ENCODE measurements around the gene MAF. TPM values are rescaled to one million over a fixed set of nuclear protein-coding genes. Genes with fewer than 3 reads are reported as not detected.

The MAF gene
- total RNA-seq, 1 experiment from 2014 or later = not detected

DNA sequence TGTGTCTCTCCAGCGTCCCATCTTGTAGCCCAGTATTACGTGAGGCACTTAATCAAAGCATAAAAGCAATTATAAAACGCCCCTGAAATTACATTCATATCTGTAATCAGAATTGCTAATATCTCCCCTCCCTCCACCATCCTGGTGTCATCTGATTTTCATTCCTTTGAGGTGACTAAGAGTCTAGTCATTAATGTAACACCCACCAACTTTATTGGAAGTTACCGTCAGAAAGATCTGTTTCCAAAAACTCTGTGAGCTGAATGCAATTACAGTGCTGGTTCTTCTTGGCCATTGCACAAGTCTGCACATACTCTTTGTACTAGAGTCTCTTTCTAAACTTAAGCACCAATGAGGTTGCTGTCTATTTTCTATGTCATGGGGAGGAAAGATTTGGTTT is 12.5 kb upstream of the MAF start:
- Histone ChIP-seq H3K4me1 (replicated peaks; ENCODE audit: insufficient read depth) (no peaks in the 10 kb centered on the region), H2AFZ (no peak overlapping the region), H3K27me3 (ENCODE audit: insufficient read depth, low read depth) (peaks cover 12% of the 10 kb centered on the region; the same call in 1 of the 2 replicates), H3K4me2 (no peak overlapping the region), H3K79me2 (ENCODE audit: low read depth) (no peaks in the 10 kb centered on the region), H3K27ac (no peak overlapping the region), H3K9me3 (ENCODE audit: insufficient read depth, low read depth) (no peaks in the 10 kb centered on the region), H3K4me3 (no peak overlapping the region), H4K20me1 (ENCODE audit: insufficient read depth) (no peaks in the 10 kb centered on the region), H3K36me3 (ENCODE audit: low read depth) (no peaks in the 10 kb centered on the region), H3F3A (ENCODE audit: insufficient read depth, low read depth) (no peaks in the 10 kb centered on the region), H3K9me2 (ENCODE audit: insufficient read depth) (no peaks in the 10 kb centered on the region)
- CTCF ChIA-PET = no interaction called here
- no TSS peak for BruUV-seq (replicated peaks)
- TF ChIP-seq EZH2 (IDR thresholded peaks at IDR 0.05; ENCODE audit: low read depth) (no peak), CTCF (conservative IDR thresholded peaks at IDR 0.05) (no peak)
- no peak for DNase-seq
- POLR2A ChIA-PET (ENCODE audit: unreplicated experiment) = no interaction called here
- intact Hi-C loops (cut with micrococcal nuclease; ENCODE audit: unreplicated experiment) = no loop called here

DNA sequence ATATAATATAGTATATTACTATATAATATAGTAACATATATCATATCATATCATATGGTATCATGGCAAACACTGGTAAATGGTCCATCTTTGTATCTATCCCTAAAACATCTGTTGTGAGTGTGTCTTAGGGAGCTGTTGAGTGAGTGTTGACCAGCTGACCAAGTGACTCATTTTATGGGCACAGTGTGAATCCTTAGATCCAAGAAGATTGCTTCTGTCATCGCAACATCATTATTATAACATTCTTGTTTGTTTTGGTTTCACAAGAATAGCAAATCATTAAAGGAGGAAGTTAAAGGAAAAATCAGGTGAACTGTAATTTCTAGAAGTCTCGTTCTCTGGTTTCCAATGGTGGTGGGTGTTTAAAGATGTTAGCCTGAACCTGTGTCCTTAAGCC is 11.7 kb upstream of the MAF start:
- H3K4me3 ChIP-seq = no peak overlapping the region
- H3K36me3 ChIP-seq (ENCODE audit: low read depth) = no peaks in the 10 kb centered on the region
- DNase-seq = no peak
- H3K9me3 ChIP-seq (ENCODE audit: insufficient read depth, low read depth) = no peaks in the 10 kb centered on the region
- H3K9me2 ChIP-seq (ENCODE audit: insufficient read depth) = no peaks in the 10 kb centered on the region
- no peaks in the 10 kb centered on the region for H4K20me1 ChIP-seq (ENCODE audit: insufficient read depth)
- no peak overlapping the region for H3K4me2 ChIP-seq
- no TSS peak for BruUV-seq (replicated peaks)
- H3K79me2 ChIP-seq (ENCODE audit: low read depth) = no peaks in the 10 kb centered on the region
- H3K27me3 ChIP-seq (ENCODE audit: insufficient read depth, low read depth) = peaks cover 20% of the 10 kb centered on the region; the same call in 1 of the 2 replicates
- intact Hi-C loops (cut with micrococcal nuclease; ENCODE audit: unreplicated experiment) = no loop called here
- TF ChIP-seq CTCF (conservative IDR thresholded peaks at IDR 0.05) (no peak), EZH2 (IDR thresholded peaks at IDR 0.05; ENCODE audit: low read depth) (no peak)
- CTCF ChIA-PET = no interaction called here
- no peaks in the 10 kb centered on the region for H3F3A ChIP-seq (ENCODE audit: insufficient read depth, low read depth)
- H2AFZ ChIP-seq = no peak overlapping the region
- POLR2A ChIA-PET (ENCODE audit: unreplicated experiment) = no interaction called here
- H3K27ac ChIP-seq = no peak overlapping the region
- no peaks in the 10 kb centered on the region for H3K4me1 ChIP-seq (replicated peaks; ENCODE audit: insufficient read depth)

- Histone ChIP-seq H3K4me1 (replicated peaks; ENCODE audit: insufficient read depth) (no peaks in the 10 kb centered on the region), H4K20me1 (ENCODE audit: insufficient read depth) (no peaks in the 10 kb centered on the region), H3K4me2 (no peak overlapping the region), H3K9me3 (ENCODE audit: insufficient read depth, low read depth) (no peaks in the 10 kb centered on the region), H3K27ac (no peak overlapping the region), H3F3A (ENCODE audit: insufficient read depth, low read depth) (no peaks in the 10 kb centered on the region), H2AFZ (no peak overlapping the region), H3K9me2 (ENCODE audit: insufficient read depth) (no peaks in the 10 kb centered on the region), H3K79me2 (ENCODE audit: low read depth) (no peaks in the 10 kb centered on the region), H3K36me3 (ENCODE audit: low read depth) (no peaks in the 10 kb centered on the region), H3K27me3 (ENCODE audit: insufficient read depth, low read depth) (peaks cover 33% of the 10 kb centered on the region), H3K4me3 (no peak overlapping the region)
- ChIA-PET CTCF (no interaction called here), POLR2A (ENCODE audit: unreplicated experiment) (no interaction called here)
- DNase-seq = no peak
- no TSS peak for BruUV-seq (replicated peaks)
- no peak for TF ChIP-seq EZH2 (IDR thresholded peaks at IDR 0.05; ENCODE audit: low read depth)
- no peak for TF ChIP-seq CTCF (conservative IDR thresholded peaks at IDR 0.05)
- intact Hi-C loops (cut with micrococcal nuclease; ENCODE audit: unreplicated experiment) = no loop called here
Observed at GRCh38 chr16:79610771-79611170, 10.2 kb upstream of the MAF start.
